ENCODE data around the gene SEMA3A. TPM values are rescaled to one million over a fixed set of nuclear protein-coding genes. Genes with fewer than 3 reads are reported as not detected.

Gene SEMA3A
- total and polyA plus RNA-seq, 2 donors (not counting 1 experiment from before 2014, with no cell fraction given), result 45.2 to 60.8 TPM

DNA sequence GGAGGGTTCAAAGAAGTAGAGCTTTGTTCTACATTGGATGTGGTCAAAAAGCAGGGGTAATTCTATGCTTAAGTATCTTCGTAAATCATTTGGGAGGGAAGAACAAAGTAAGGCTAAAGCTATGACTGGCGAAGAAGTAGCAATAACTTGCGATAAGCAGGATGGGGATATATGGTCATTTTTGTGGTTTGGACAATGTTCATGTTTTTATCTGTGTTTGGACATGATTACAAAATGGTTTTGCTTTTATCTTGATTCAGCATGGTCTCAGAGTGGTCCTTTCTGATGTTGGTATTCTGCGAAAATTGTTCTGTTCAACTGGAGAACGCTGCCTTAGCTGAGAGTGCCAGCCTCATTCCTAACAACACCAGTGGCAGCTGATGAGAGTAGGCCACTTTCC lies 208.8 kb downstream of the SEMA3A start:
- TF ChIP-seq EZH2 (IDR thresholded peaks at IDR 0.05; ENCODE audit: low read length, missing control alignments), result no peak
- TF ChIP-seq, protein P1, sequence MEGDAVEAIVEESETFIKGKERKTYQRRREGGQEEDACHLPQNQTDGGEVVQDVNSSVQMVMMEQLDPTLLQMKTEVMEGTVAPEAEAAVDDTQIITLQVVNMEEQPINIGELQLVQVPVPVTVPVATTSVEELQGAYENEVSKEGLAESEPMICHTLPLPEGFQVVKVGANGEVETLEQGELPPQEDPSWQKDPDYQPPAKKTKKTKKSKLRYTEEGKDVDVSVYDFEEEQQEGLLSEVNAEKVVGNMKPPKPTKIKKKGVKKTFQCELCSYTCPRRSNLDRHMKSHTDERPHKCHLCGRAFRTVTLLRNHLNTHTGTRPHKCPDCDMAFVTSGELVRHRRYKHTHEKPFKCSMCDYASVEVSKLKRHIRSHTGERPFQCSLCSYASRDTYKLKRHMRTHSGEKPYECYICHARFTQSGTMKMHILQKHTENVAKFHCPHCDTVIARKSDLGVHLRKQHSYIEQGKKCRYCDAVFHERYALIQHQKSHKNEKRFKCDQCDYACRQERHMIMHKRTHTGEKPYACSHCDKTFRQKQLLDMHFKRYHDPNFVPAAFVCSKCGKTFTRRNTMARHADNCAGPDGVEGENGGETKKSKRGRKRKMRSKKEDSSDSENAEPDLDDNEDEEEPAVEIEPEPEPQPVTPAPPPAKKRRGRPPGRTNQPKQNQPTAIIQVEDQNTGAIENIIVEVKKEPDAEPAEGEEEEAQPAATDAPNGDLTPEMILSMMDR (conservative IDR thresholded peaks at IDR 0.05 in 1 of 2, IDR thresholded peaks at IDR 0.05 in 1 of 2; ENCODE audit: low read depth in 1 of 2, low read length in 2 of 2), result no peak
- H3K27me3 ChIP-seq (ENCODE audit: control insufficient read depth, insufficient read depth, low read length), result no peaks in the 10 kb centered on the region
- no peaks in the 10 kb centered on the region for H3K4me1 ChIP-seq (ENCODE audit: control insufficient read depth, extremely low read depth, insufficient read depth, low read length)
- no peaks in the 10 kb centered on the region for H4K20me1 ChIP-seq (ENCODE audit: control insufficient read depth, extremely low read depth, insufficient read depth, low read length)
- no peak overlapping the region for H3K9ac ChIP-seq (ENCODE audit: insufficient read depth, low read length)
- no peak overlapping the region for H3K4me3 ChIP-seq (replicated peaks in 1 of 4; ENCODE audit: control extremely low read depth in 1 of 4, insufficient read depth in 1 of 4, low read depth in 3 of 4, low read length in 4 of 4)
- peak; percentile 35 to 69 for DNase-seq (ENCODE audit: low read depth in 2 of 2)
- no peak overlapping the region for H3K4me2 ChIP-seq (ENCODE audit: extremely low read depth, insufficient read depth, low read length)
- H2AFZ ChIP-seq (ENCODE audit: low read length), result no peak overlapping the region
- no peaks in the 10 kb centered on the region for H3K9me3 ChIP-seq (ENCODE audit: control insufficient read depth, insufficient read depth, low read depth, low read length)
- no peak overlapping the region for H3K27ac ChIP-seq (ENCODE audit: insufficient read depth, low read length)
- no peaks in the 10 kb centered on the region for H3K79me2 ChIP-seq (ENCODE audit: control insufficient read depth, insufficient read depth, low read length)
- no peaks in the 10 kb centered on the region for H3K36me3 ChIP-seq (ENCODE audit: control insufficient read depth, insufficient read depth, low read length)

DNA sequence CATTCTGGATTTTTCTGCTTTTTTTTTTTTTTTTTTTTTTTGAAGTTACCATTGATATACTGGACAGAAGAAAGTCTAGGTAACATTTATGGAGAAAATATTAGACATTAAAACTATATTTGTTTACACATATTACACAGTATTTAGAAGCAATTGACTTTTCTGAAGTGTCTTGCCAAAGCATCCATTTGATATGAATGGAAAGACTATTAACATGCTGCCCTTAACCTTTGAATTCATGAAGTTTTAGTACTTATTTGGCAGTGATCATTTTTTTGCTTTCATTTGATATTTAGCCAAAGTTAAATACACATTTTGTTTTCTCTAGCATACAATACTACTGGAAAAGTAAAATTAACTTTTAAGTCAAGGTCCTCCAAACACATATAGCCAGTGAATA lies 210.0 kb downstream of the SEMA3A start:
- Histone ChIP-seq H3K9me3 (ENCODE audit: control insufficient read depth, insufficient read depth, low read depth, low read length) (no peaks in the 10 kb centered on the region), H3K4me2 (ENCODE audit: extremely low read depth, insufficient read depth, low read length) (no peak overlapping the region), H3K9ac (ENCODE audit: insufficient read depth, low read length) (no peak overlapping the region), H3K36me3 (ENCODE audit: control insufficient read depth, insufficient read depth, low read length) (no peaks in the 10 kb centered on the region), H3K79me2 (ENCODE audit: control insufficient read depth, insufficient read depth, low read length) (no peaks in the 10 kb centered on the region), H3K4me3 (replicated peaks in 1 of 4; ENCODE audit: control extremely low read depth in 1 of 4, insufficient read depth in 1 of 4, low read depth in 3 of 4, low read length in 4 of 4) (no peak overlapping the region), H3K4me1 (ENCODE audit: control insufficient read depth, extremely low read depth, insufficient read depth, low read length) (no peaks in the 10 kb centered on the region), H3K27ac (ENCODE audit: insufficient read depth, low read length) (no peak overlapping the region), H2AFZ (ENCODE audit: low read length) (no peak overlapping the region), H4K20me1 (ENCODE audit: control insufficient read depth, extremely low read depth, insufficient read depth, low read length) (no peaks in the 10 kb centered on the region), H3K27me3 (ENCODE audit: control insufficient read depth, insufficient read depth, low read length) (no peaks in the 10 kb centered on the region)
- no peak for DNase-seq (ENCODE audit: low read depth in 2 of 2)
- no peak for TF ChIP-seq EZH2 (IDR thresholded peaks at IDR 0.05; ENCODE audit: low read length, missing control alignments)
- TF ChIP-seq, protein P1 (conservative IDR thresholded peaks at IDR 0.05 in 1 of 2, IDR thresholded peaks at IDR 0.05 in 1 of 2; ENCODE audit: low read depth in 1 of 2, low read length in 2 of 2), result no peak

DNA sequence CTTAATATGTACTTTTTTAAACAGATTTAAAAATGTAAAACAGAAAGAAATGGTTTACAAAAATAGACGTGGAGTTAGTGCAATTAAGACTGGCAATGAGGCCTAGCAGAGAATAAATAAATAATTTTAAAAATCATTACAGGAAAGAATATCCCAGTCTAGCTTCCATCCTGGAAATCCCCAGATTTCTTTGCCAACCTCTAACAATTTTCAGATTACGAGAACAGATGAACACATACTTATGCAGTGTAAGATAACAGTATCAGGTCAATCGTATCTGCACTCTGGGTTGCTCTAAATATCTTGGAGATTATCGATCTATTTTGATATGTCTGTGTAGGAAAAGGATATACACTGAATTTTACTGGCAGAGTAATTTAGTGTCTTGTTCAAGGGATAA lies 210.5 kb downstream of the SEMA3A start:
- Histone ChIP-seq H3K36me3 (ENCODE audit: control insufficient read depth, insufficient read depth, low read length) (no peaks in the 10 kb centered on the region), H3K9me3 (ENCODE audit: control insufficient read depth, insufficient read depth, low read depth, low read length) (no peaks in the 10 kb centered on the region), H3K79me2 (ENCODE audit: control insufficient read depth, insufficient read depth, low read length) (no peaks in the 10 kb centered on the region), H4K20me1 (ENCODE audit: control insufficient read depth, extremely low read depth, insufficient read depth, low read length) (no peaks in the 10 kb centered on the region), H3K27ac (ENCODE audit: insufficient read depth, low read length) (no peak overlapping the region), H3K4me2 (ENCODE audit: extremely low read depth, insufficient read depth, low read length) (no peak overlapping the region), H2AFZ (ENCODE audit: low read length) (no peak overlapping the region), H3K4me1 (ENCODE audit: control insufficient read depth, extremely low read depth, insufficient read depth, low read length) (no peaks in the 10 kb centered on the region), H3K4me3 (replicated peaks in 1 of 4; ENCODE audit: control extremely low read depth in 1 of 4, insufficient read depth in 1 of 4, low read depth in 3 of 4, low read length in 4 of 4) (no peak overlapping the region), H3K9ac (ENCODE audit: insufficient read depth, low read length) (no peak overlapping the region), H3K27me3 (ENCODE audit: control insufficient read depth, insufficient read depth, low read length) (no peaks in the 10 kb centered on the region)
- peak in 1 of 2 donors; percentile 14 for DNase-seq (ENCODE audit: low read depth in 2 of 2)
- no peak for TF ChIP-seq EZH2 (IDR thresholded peaks at IDR 0.05; ENCODE audit: low read length, missing control alignments)
- TF ChIP-seq, protein P1 (conservative IDR thresholded peaks at IDR 0.05 in 1 of 2, IDR thresholded peaks at IDR 0.05 in 1 of 2; ENCODE audit: low read depth in 1 of 2, low read length in 2 of 2), result no peak
